KMS-11 (cell line): ENCODE measurements around the gene AKT2.

Source experiments
- H2AFZ ChIP-seq: fragments of 200-600 bp; sonication (generic); 2 replicates; pipeline ENCODE4 v1.6.1; 2016; ENCODE audit warnings: antibody characterized with exemption, mixed run types, low read depth
- H3K27ac ChIP-seq: fragments of 200-600 bp; sonication (generic); 2 replicates; pipeline ENCODE4 v1.6.1; 2016; ENCODE audit warnings: mild to moderate bottlenecking, mixed run types
- H3K27me3 ChIP-seq: fragments of 200-600 bp; sonication (generic); 2 replicates; pipeline ENCODE4 v1.6.1; 2017; ENCODE audit warnings: mild to moderate bottlenecking, low read depth, mixed run types, moderate library complexity; ENCODE audit not compliant: insufficient read depth
- H3K36me3 ChIP-seq: fragments of 200-600 bp; sonication (generic); 2 replicates; pipeline ENCODE4 v1.6.1; 2017; ENCODE audit warnings: mild to moderate bottlenecking, mixed run types; ENCODE audit not compliant: insufficient read depth
- H3K4me1 ChIP-seq: fragments of 200-600 bp; sonication (generic); 2 replicates; pipeline ENCODE4 v1.6.1; 2016; ENCODE audit warnings: mild to moderate bottlenecking, low read depth, mixed run types; ENCODE audit not compliant: poor library complexity, severe bottlenecking
- H3K4me2 ChIP-seq: fragments of 200-600 bp; sonication (generic); 2 replicates; pipeline ENCODE4 v1.7.0; 2016; ENCODE audit warnings: mild to moderate bottlenecking, mixed run types
- H3K4me3 ChIP-seq: fragments of 200-600 bp; sonication (generic); IDR thresholded peaks from 2 replicates; pipeline ENCODE4 v1.6.1; 2017; ENCODE audit warnings: low read depth, low read length, mixed read lengths; ENCODE audit not compliant: insufficient read depth
- H3K79me2 ChIP-seq: fragments of 200-600 bp; sonication (generic); 2 replicates; pipeline ENCODE4 v1.6.1; 2016; ENCODE audit warnings: low read depth, mixed run types; ENCODE audit not compliant: insufficient read depth
- H3K9ac ChIP-seq: fragments of 200-600 bp; sonication (generic); 2 replicates; pipeline ENCODE4 v1.6.1; 2016; ENCODE audit warnings: mild to moderate bottlenecking, mixed run types
- H4K20me1 ChIP-seq: fragments of 200-600 bp; sonication (generic); 2 replicates; pipeline ENCODE4 v1.6.1; 2016; ENCODE audit warnings: mild to moderate bottlenecking, mixed run types; ENCODE audit not compliant: insufficient read depth
- CTCF ChIP-seq: fragments of 200-600 bp; sonication (generic); conservative IDR thresholded peaks from 2 replicates; pipeline ENCODE4 v1.6.1; 2017; ENCODE audit warnings: low read depth, mild to moderate bottlenecking, antibody characterized with exemption, low read length, moderate library complexity, mixed read lengths

The AKT2 gene

GRCh38 chr19:40305403-40305802 lies 20.3 kb upstream of the AKT2 start:
- Histone ChIP-seq H3K36me3 (no peaks in the 10 kb centered on the region), H2AFZ (no peak overlapping the region)

GRCh38 chr19:40304306-40304705 lies 19.2 kb upstream of the AKT2 start:
- no peak for TF ChIP-seq CTCF
- Histone ChIP-seq H3K36me3 (no peaks in the 10 kb centered on the region), H2AFZ (no peak overlapping the region), H3K79me2 (no peaks in the 10 kb centered on the region), H3K4me3 (no peak overlapping the region), H3K4me1 (no peaks in the 10 kb centered on the region), H4K20me1 (no peaks in the 10 kb centered on the region), H3K9ac (no peak overlapping the region), H3K27ac (no peak overlapping the region), H3K4me2 (no peak overlapping the region), H3K27me3 (no peaks in the 10 kb centered on the region)

More at GRCh38 chr19:40305403-40305802, 20.3 kb upstream of the AKT2 start:
- Histone ChIP-seq H3K79me2 (no peaks in the 10 kb centered on the region), H4K20me1 (no peaks in the 10 kb centered on the region), H3K4me2 (no peak overlapping the region), H3K4me3 (no peak overlapping the region), H3K27me3 (no peaks in the 10 kb centered on the region), H3K4me1 (no peaks in the 10 kb centered on the region), H3K27ac (no peak overlapping the region), H3K9ac (no peak overlapping the region)
- TF ChIP-seq CTCF, result peak; percentile 91

GRCh38 chr19:40303765-40304164 lies 18.6 kb upstream of the AKT2 start:
- H3K4me2 ChIP-seq, result no peak overlapping the region
- H3K79me2 ChIP-seq, result no peaks in the 10 kb centered on the region
- no peak overlapping the region for H2AFZ ChIP-seq
- no peaks in the 10 kb centered on the region for H3K4me1 ChIP-seq
- H3K36me3 ChIP-seq, result no peaks in the 10 kb centered on the region
- no peak overlapping the region for H3K4me3 ChIP-seq
- no peak overlapping the region for H3K27ac ChIP-seq
- H4K20me1 ChIP-seq, result no peaks in the 10 kb centered on the region
- H3K27me3 ChIP-seq, result no peaks in the 10 kb centered on the region
- no peak overlapping the region for H3K9ac ChIP-seq
- no peak for TF ChIP-seq CTCF

- Histone ChIP-seq H3K4me1 (no peaks in the 10 kb centered on the region), H3K27ac (no peak overlapping the region), H3K79me2 (no peaks in the 10 kb centered on the region), H2AFZ (no peak overlapping the region), H3K4me2 (no peak overlapping the region), H3K36me3 (no peaks in the 10 kb centered on the region), H4K20me1 (no peaks in the 10 kb centered on the region), H3K4me3 (no peak overlapping the region), H3K27me3 (no peaks in the 10 kb centered on the region), H3K9ac (no peak overlapping the region)
- TF ChIP-seq CTCF, result no peak
Measured at GRCh38 chr19:40302224-40303011, 17.3 kb upstream of the AKT2 start.
